Tibial artery (tissue), 4 donors: ENCODE results near the gene LSAMP.

ENCODE experiments used
- DNase-seq, 2 donors: peaks; one replicate each; pipeline ENCODE4 v3.0.0-alpha.2; 2019
- H3K27ac ChIP-seq, 2 donors: fragments of 200-600 bp; sonication (generic) in 1 of 2; 1 replicate in 1 of 2; 2 replicates in 1 of 2; pipeline ENCODE4 v1.5.1; 2018 to 2019; ENCODE audit warnings: mild to moderate bottlenecking in 1 of 2
- H3K27me3 ChIP-seq, 2 donors: fragments of 200-600 bp; sonication (generic) in 1 of 2; one replicate each; pipeline versions ENCODE4 v1.5.1 to v1.6.0; 2016 to 2019
- H3K36me3 ChIP-seq, 3 donors: fragments of 200-600 bp; sonication (generic) in 2 of 3; one replicate each; pipeline ENCODE4 v1.5.1; 2016 to 2019; ENCODE audit warnings: mild to moderate bottlenecking in 2 of 3
- H3K4me1 ChIP-seq, 4 donors: fragments of 200-600 bp; sonication (generic) in 2 of 4; 1 replicate in 3 of 4; 2 replicates in 1 of 4; pipeline ENCODE4 v1.5.1; 2016 to 2019
- H3K4me3 ChIP-seq, 2 donors: fragments of 200-600 bp; sonication (generic) in 1 of 2; 1 replicate in 1 of 2; 2 replicates in 1 of 2; pipeline ENCODE4 v1.5.1; 2018 to 2019; ENCODE audit warnings: mild to moderate bottlenecking in 2 of 2
- H3K9me3 ChIP-seq, 3 donors: fragments of 200-600 bp; sonication (generic) in 1 of 3; one replicate each; pipeline ENCODE4 v1.5.1; 2016 to 2019
- CTCF ChIP-seq, 2 experiments: fragments of 200-600 bp in 1 of 2; fragments of 450-650 bp in 1 of 2; IDR thresholded peaks; one replicate each; pipeline ENCODE4 v1.5.1; 2017 to 2019; ENCODE audit warnings: antibody characterized with exemption in 2 of 2, mild to moderate bottlenecking in 1 of 2, moderate library complexity in 1 of 2
- intact Hi-C: fragments of 100-400 bp; cut with DNase I; formaldehyde crosslinking; loops from one replicate; pipeline ENCODE4 v1.15.0; 2023; ENCODE audit warnings: low total_unique reads

Gene LSAMP

GRCh38 chr3:116199063-116199462, 246.2 kb downstream of the LSAMP start:
- no peak for TF ChIP-seq CTCF (IDR thresholded peaks at IDR 0.05)
- H3K9me3 ChIP-seq = no peaks in the 10 kb centered on the region
- H3K4me3 ChIP-seq = no peak overlapping the region
- no peaks in the 10 kb centered on the region for H3K4me1 ChIP-seq
- intact Hi-C loops = no loop called here
- H3K36me3 ChIP-seq = no peaks in the 10 kb centered on the region
- no peak overlapping the region for H3K27ac ChIP-seq
- no peaks in the 10 kb centered on the region for H3K27me3 ChIP-seq
- DNase-seq = no peak

- Histone ChIP-seq H3K27me3 (no peaks in the 10 kb centered on the region), H3K4me1 (no peaks in the 10 kb centered on the region), H3K4me3 (no peak overlapping the region), H3K9me3 (no peaks in the 10 kb centered on the region), H3K36me3 (no peaks in the 10 kb centered on the region), H3K27ac (no peak overlapping the region)
- no peak for DNase-seq
- intact Hi-C loops = no loop called here
- TF ChIP-seq CTCF (IDR thresholded peaks at IDR 0.05) = no peak
These were observed 247.2 kb downstream of the LSAMP start for GRCh38 chr3:116198087-116198486.

- H3K4me3 ChIP-seq = no peak overlapping the region
- no peak for DNase-seq
- no peaks in the 10 kb centered on the region for H3K9me3 ChIP-seq
- H3K36me3 ChIP-seq = no peaks in the 10 kb centered on the region
- H3K27ac ChIP-seq = no peak overlapping the region
- no peak for TF ChIP-seq CTCF (IDR thresholded peaks at IDR 0.05)
- intact Hi-C loops = no loop called here
- H3K4me1 ChIP-seq = no peaks in the 10 kb centered on the region
- H3K27me3 ChIP-seq = no peaks in the 10 kb centered on the region
These were observed 252.8 kb downstream of the LSAMP start for GRCh38 chr3:116192464-116192863.

- no peak for TF ChIP-seq CTCF (IDR thresholded peaks at IDR 0.05)
- H3K4me3 ChIP-seq = no peak overlapping the region
- H3K36me3 ChIP-seq = no peaks in the 10 kb centered on the region
- no peak overlapping the region for H3K27ac ChIP-seq
- H3K9me3 ChIP-seq = no peaks in the 10 kb centered on the region
- no peaks in the 10 kb centered on the region for H3K4me1 ChIP-seq
- H3K27me3 ChIP-seq = no peaks in the 10 kb centered on the region
- intact Hi-C loops = no loop called here
- DNase-seq = no peak
These were observed 253.9 kb downstream of the LSAMP start for GRCh38 chr3:116191409-116191808.

- intact Hi-C loops = no loop called here
- DNase-seq = no peak
- Histone ChIP-seq H3K27ac (no peak overlapping the region), H3K4me1 (no peaks in the 10 kb centered on the region), H3K4me3 (no peak overlapping the region), H3K9me3 (no peaks in the 10 kb centered on the region), H3K27me3 (no peaks in the 10 kb centered on the region), H3K36me3 (no peaks in the 10 kb centered on the region)
- no peak for TF ChIP-seq CTCF (IDR thresholded peaks at IDR 0.05)
These were observed 255.2 kb downstream of the LSAMP start for GRCh38 chr3:116190095-116190494.

- Histone ChIP-seq H3K9me3 (no peaks in the 10 kb centered on the region), H3K4me1 (no peaks in the 10 kb centered on the region), H3K36me3 (no peaks in the 10 kb centered on the region), H3K27me3 (no peaks in the 10 kb centered on the region), H3K4me3 (no peak overlapping the region), H3K27ac (no peak overlapping the region)
- intact Hi-C loops = no loop called here
- DNase-seq = no peak
- no peak for TF ChIP-seq CTCF (IDR thresholded peaks at IDR 0.05)
These were observed 257.0 kb downstream of the LSAMP start for GRCh38 chr3:116188231-116188785.
